ENCODE measurements around the gene AGPAT2.

DNA sequence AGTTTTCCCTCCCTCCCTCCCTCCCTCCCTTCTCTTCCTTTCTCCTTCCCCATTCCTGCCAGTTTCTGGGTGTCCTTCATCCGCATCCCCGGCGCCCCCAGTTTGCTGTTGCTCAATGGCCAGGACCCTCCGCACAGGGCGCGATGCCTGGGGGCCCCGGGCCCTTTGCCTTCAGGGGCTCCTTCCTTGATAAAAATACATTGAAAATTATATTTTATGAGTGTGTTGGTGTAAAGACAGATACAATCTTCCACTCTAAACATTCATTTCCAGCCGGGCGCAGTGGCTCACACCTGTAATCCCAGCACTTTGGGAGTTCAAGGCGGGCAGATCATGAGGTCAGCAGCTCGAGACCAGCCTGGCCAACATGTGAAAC lies 7.6 kb upstream of the AGPAT2 start:
- TF ChIP-seq CTCF (conservative IDR thresholded peaks at IDR 0.05) (no peak), ZFX (IDR thresholded peaks at IDR 0.05) (no peak)

All from C4-2B (cell line).